AG04450 (cell line): ENCODE measurements around the gene MMP23B. TPM values are rescaled to one million over a fixed set of nuclear protein-coding genes. Genes with fewer than 3 reads are reported as not detected.

Source experiments
- CTCF ChIA-PET: fragments of 300-600, 350-600 bp; formaldehyde crosslinking; extraction: SDS; loops from one replicate; lab custom pipeline; 2022; ENCODE audit warnings: antibody characterized with exemption, inconsistent platforms; lab: Charles Lee
- POLR2A ChIA-PET: fragments of 350-600 bp; formaldehyde crosslinking; extraction: SDS; loops from one replicate; lab custom pipeline; 2021; ENCODE audit warnings: antibody characterized with exemption, inconsistent platforms; lab: Yijun Ruan, JAX
- DNase-seq: peaks from one replicate; pipeline ENCODE4 v3.0.0-alpha.2; 2011; ENCODE audit warnings: low read depth, low spot score
- H3K27ac ChIP-seq: one replicate; pipeline ENCODE4 v1.5.1; 2012; ENCODE audit warnings: low read depth, low read length, control low read depth
- H3K27me3 ChIP-seq: one replicate; pipeline ENCODE4 v1.6.0; 2012; ENCODE audit warnings: low read length; ENCODE audit not compliant: control insufficient read depth, insufficient read depth
- H3K4me3 ChIP-seq: 2 replicates; pipeline ENCODE4 v1.5.1; 2011; ENCODE audit warnings: mild to moderate bottlenecking, low read depth, low read length, control low read depth
- H3K9me3 ChIP-seq: 2 replicates; pipeline ENCODE4 v1.5.1; 2012; ENCODE audit warnings: low read length; ENCODE audit not compliant: control insufficient read depth, insufficient read depth
- CTCF ChIP-seq: IDR thresholded peaks from 2 replicates; pipeline ENCODE4 v1.5.1; 2011; ENCODE audit warnings: low read depth, low read length, control low read depth, inconsistent platforms
- polyA plus RNA-seq: library from polyadenylated mRNA; depleted of rRNA; stranded (reverse); fragments of >200 nt; gene quantifications from 2 replicates; pipeline ENCODE4 v1.2.3, GENCODE V29; 2011

MMP23B gene
- polyA plus RNA-seq, 1 experiment, result 4.9 TPM

DNA sequence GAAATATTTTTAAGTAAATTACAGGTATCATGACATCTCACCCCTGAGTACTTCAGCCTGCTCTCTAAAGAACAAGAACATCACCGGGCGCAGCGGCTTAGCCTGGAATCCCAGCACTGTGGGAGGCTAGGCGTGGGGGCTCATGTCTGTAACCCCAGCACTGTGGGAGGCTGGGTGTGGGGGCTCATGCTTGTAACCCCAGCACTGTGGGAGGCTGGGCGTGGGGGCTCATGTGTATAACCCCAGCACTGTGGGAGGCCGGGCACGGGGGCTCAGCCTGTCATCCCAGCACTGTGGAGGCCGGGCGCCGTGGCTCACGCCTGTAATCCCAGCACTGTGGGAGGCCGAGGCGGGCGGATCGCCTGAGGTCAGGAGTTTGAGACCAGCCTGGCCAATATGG lies 34.6 kb downstream of the MMP23B start:
- H3K9me3 ChIP-seq, result no peaks in the 10 kb centered on the region
- H3K27me3 ChIP-seq, result no peaks in the 10 kb centered on the region
- H3K4me3 ChIP-seq, result no peak overlapping the region
- no peak for DNase-seq
- TF ChIP-seq CTCF, result no peak
- no peak overlapping the region for H3K27ac ChIP-seq
- POLR2A ChIA-PET, result no interaction called here
- CTCF ChIA-PET, result interaction anchor here (1.6 kb wide), 1 partner anchor 12 kb away, joined by 5 read pairs; no protein-coding TSS in a partner anchor

GRCh38 chr1:1669468-1670440 lies 37.8 kb downstream of the MMP23B start:
- no peak overlapping the region for H3K4me3 ChIP-seq
- no peaks in the 10 kb centered on the region for H3K9me3 ChIP-seq
- H3K27ac ChIP-seq, result no peak overlapping the region
- no peak for TF ChIP-seq CTCF
- ChIA-PET POLR2A (interaction anchor here (0.7 to 0.8 kb wide), 2 partner anchors 10 to 14 kb away, joined by 3 read pairs; no protein-coding TSS in a partner anchor), CTCF (no interaction called here)
- no peak for DNase-seq
- no peaks in the 10 kb centered on the region for H3K27me3 ChIP-seq

- H3K27me3 ChIP-seq, result no peaks in the 10 kb centered on the region
- no peak overlapping the region for H3K4me3 ChIP-seq
- no peak for TF ChIP-seq CTCF
- no peak for DNase-seq
- POLR2A ChIA-PET, result interaction anchor here (0.8 kb wide), 1 partner anchor 13 kb away, joined by 3 read pairs; no protein-coding TSS in a partner anchor
- H3K27ac ChIP-seq, result no peak overlapping the region
- CTCF ChIA-PET, result no interaction called here
- H3K9me3 ChIP-seq, result no peaks in the 10 kb centered on the region
Measured at GRCh38 chr1:1670866-1671265, 38.9 kb downstream of the MMP23B start.

DNA sequence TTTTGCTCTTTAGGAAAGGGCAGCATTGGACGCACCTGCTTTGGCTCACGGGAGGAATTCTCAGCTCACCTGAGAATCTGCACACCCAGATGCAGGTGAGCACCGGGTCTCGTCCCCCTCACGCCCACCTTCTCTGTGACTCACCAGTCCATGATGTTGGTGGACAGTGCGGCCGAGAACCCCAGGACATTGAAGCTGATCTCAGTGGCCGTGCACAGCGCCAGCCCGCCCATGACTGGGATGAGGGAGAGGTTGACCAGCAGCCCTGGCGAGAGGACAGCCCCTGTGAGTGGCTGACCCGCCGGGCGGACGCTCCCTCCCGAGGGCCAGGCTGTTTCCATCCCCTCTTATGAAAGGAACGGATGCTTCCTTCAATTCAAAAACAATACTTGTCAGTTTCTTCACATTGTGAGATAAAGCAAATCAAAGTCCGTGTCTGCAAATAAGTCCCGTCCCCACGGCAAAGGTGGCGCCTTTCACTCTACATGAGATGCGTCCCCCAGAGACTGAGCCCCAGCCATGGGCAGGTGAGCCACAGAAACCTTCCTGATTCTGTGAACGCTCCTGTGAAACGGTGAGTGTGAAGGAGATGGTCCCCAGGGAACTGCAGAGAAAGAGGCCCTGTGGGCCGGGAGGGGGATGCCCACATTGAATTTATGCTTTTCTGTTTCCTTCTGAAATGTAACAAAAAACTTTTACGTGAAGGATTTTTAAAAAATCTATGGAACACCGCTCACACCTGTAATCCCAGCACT lies 39.6 kb downstream of the MMP23B start:
- H3K27me3 ChIP-seq, result no peaks in the 10 kb centered on the region
- CTCF ChIA-PET, result no interaction called here
- POLR2A ChIA-PET, result no interaction called here
- no peaks in the 10 kb centered on the region for H3K9me3 ChIP-seq
- H3K27ac ChIP-seq, result no peak overlapping the region
- DNase-seq, result no peak
- no peak for TF ChIP-seq CTCF
- no peak overlapping the region for H3K4me3 ChIP-seq
